AG09309 (cell line): ENCODE data around the gene WDR13.
A peak's percentile ranks its signal among the peaks of the same experiment; 100 is the strongest.

ENCODE experiments used
- DNase-seq: peaks from one replicate; pipeline ENCODE4 v3.0.0-alpha.2; 2010; ENCODE audit warnings: low read depth
- H3K4me3 ChIP-seq: 2 replicates; pipeline ENCODE4 v1.5.1; 2011; ENCODE audit warnings: mild to moderate bottlenecking, low read depth, low read length, moderate library complexity; ENCODE audit not compliant: control insufficient read depth
- CTCF ChIP-seq: IDR thresholded peaks from 2 replicates; pipeline ENCODE4 v1.5.1; 2011; ENCODE audit warnings: mild to moderate bottlenecking, low read depth, low read length, inconsistent platforms; ENCODE audit not compliant: insufficient read depth, control insufficient read depth; ENCODE audit errors: missing control alignments

WDR13 gene

GRCh38 chrX:48626401-48627298 lies 29.4 kb downstream of the WDR13 start:
- H3K4me3 ChIP-seq = no peak overlapping the region
- DNase-seq = no peak
- no peak for TF ChIP-seq CTCF

GRCh38 chrX:48631376-48632090 lies 34.2 kb downstream of the WDR13 start:
- DNase-seq = peak; percentile 60
- TF ChIP-seq CTCF = peak; percentile 54
- H3K4me3 ChIP-seq = no peak overlapping the region

GRCh38 chrX:48632207-48632606 lies 34.9 kb downstream of the WDR13 start:
- H3K4me3 ChIP-seq = no peak overlapping the region
- no peak for DNase-seq
- TF ChIP-seq CTCF = no peak

- DNase-seq = no peak
- H3K4me3 ChIP-seq = no peak overlapping the region
- TF ChIP-seq CTCF = no peak
These were observed 39.0 kb downstream of the WDR13 start for GRCh38 chrX:48636301-48636700.

GRCh38 chrX:48636776-48637175 lies 39.5 kb downstream of the WDR13 start:
- H3K4me3 ChIP-seq = no peak overlapping the region
- DNase-seq = no peak
- TF ChIP-seq CTCF = no peak

- DNase-seq = no peak
- H3K4me3 ChIP-seq = no peak overlapping the region
- TF ChIP-seq CTCF = no peak
These were observed 48.4 kb downstream of the WDR13 start for GRCh38 chrX:48645669-48646068.
